GM12878 (cell line): ENCODE data around the gene HAUS7.

ENCODE experiments used
- CTCF ChIP-seq, 3 experiments: IDR thresholded peaks in 2 of 3; conservative IDR thresholded peaks in 1 of 3; 2 replicates each; pipeline ENCODE4 v1.5.1; 2011; ENCODE audit warnings: low read depth in 3 of 3, low read length in 3 of 3, mild to moderate bottlenecking in 3 of 3, control low read depth in 2 of 3, moderate library complexity in 2 of 3, inconsistent platforms in 1 of 3, mixed read lengths in 1 of 3; ENCODE audit not compliant: control insufficient read depth in 2 of 3, insufficient read depth in 1 of 3; ENCODE audit errors: extremely low read depth in 1 of 3
- ELK1 ChIP-seq: IDR thresholded peaks from 2 replicates; pipeline ENCODE4 v1.6.1; 2012; ENCODE audit warnings: low read depth, low read length, improper control_type of control experiment
- EP300 ChIP-seq, 2 experiments: fragments of 150-350 bp in 1 of 2; IDR thresholded peaks; 2 replicates each; pipeline ENCODE4 v1.6.1; 2011 to 2012; ENCODE audit warnings: low read depth in 2 of 2, low read length in 2 of 2, borderline replicate concordance in 1 of 2, improper control_type of control experiment in 1 of 2, inconsistent platforms in 1 of 2; ENCODE audit not compliant: control insufficient read depth in 1 of 2
- EZH2 ChIP-seq: IDR thresholded peaks from 2 replicates; pipeline ENCODE4 v1.6.1; 2012; ENCODE audit warnings: low read depth, mild to moderate bottlenecking, control low read depth, inconsistent platforms, low read length, borderline replicate concordance; ENCODE audit not compliant: control insufficient read depth
- GABPA ChIP-seq: IDR thresholded peaks from 2 replicates; pipeline ENCODE4 v1.6.1; 2014; ENCODE audit warnings: antibody characterized with exemption, low read depth, mild to moderate bottlenecking, inconsistent platforms
- POLR2A ChIP-seq: IDR thresholded peaks from 2 replicates; pipeline ENCODE4 v1.6.1; 2011; ENCODE audit warnings: low read depth, mild to moderate bottlenecking, low read length
- RAD51 ChIP-seq: fragments of 450-650 bp; IDR thresholded peaks from 2 replicates; pipeline ENCODE4 v1.6.1; 2016; ENCODE audit warnings: moderate library complexity, mild to moderate bottlenecking, inconsistent platforms
- RELA ChIP-seq: fragments of 450-650 bp; IDR thresholded peaks from 2 replicates; pipeline ENCODE4 v1.8.0; 2014; ENCODE audit warnings: borderline replicate concordance; ENCODE audit not compliant: partially characterized antibody
- REST ChIP-seq: IDR thresholded peaks from 2 replicates; pipeline ENCODE4 v1.6.1; 2012; ENCODE audit warnings: mild to moderate bottlenecking, low read depth, low read length
- SP1 ChIP-seq: IDR thresholded peaks from one replicate; pipeline ENCODE4 v1.6.1; 2011; ENCODE audit warnings: low read depth, low read length
- TBL1XR1 ChIP-seq: IDR thresholded peaks from 2 replicates; pipeline ENCODE4 v1.6.1; 2012; ENCODE audit warnings: low read depth, low read length, improper control_type of control experiment
- USF1 ChIP-seq: IDR thresholded peaks from 2 replicates; pipeline ENCODE4 v1.6.1; 2011; ENCODE audit warnings: borderline replicate concordance, low read depth, mild to moderate bottlenecking, moderate library complexity, mixed read lengths, low read length; ENCODE audit not compliant: insufficient read depth; ENCODE audit errors: extremely low read length
- ZZZ3 ChIP-seq: IDR thresholded peaks from 2 replicates; pipeline ENCODE4 v1.6.1; 2011; ENCODE audit warnings: low read depth; ENCODE audit not compliant: control insufficient read depth, insufficient read length

DNA sequence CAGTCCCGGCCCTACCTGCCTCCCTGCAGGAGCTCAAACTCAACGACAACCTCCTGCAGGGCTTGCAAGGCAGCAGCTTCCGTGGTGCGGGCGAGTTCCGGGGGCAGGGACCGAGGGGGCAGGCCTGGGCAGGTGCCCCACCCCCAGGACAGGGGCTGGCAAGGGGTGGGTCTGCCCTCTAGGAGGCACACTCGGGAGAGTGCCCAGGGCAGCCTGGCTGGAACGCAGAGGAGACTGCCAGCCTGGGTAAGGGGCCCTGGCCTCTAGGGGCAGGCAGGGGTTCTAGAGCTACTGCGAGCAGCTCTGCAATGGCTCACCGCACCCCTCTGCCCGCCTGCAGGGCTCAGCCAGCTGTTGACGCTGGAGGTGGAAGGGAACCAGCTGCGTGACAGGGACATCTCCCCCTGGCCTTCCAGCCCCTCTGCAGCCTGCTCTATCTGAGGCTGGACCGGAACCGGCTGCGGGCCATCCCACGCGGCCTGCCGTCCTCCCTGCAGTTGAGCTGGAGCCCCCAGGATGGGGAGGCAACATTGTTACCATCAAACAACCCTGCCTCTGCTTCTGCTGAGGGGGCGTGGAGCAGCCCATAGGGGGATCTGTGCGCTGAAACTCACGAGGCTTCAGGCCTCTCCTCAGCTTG is 12.1 kb upstream of the HAUS7 start:
- no peak for TF ChIP-seq CTCF (IDR thresholded peaks at IDR 0.05 in 2 of 3, conservative IDR thresholded peaks at IDR 0.05 in 1 of 3; ENCODE audit: control insufficient read depth in 2 of 3, extremely low read depth in 1 of 3, insufficient read depth in 1 of 3, low read depth in 3 of 3, low read length in 3 of 3)
- TF ChIP-seq RELA: no peak
- TF ChIP-seq ZZZ3: no peak
- TF ChIP-seq USF1: no peak
- no peak for TF ChIP-seq POLR2A
- TF ChIP-seq GABPA: no peak
- TF ChIP-seq EZH2: no peak
- no peak for TF ChIP-seq EP300 (IDR thresholded peaks at IDR 0.05; ENCODE audit: borderline replicate concordance in 1 of 2, control insufficient read depth in 1 of 2, low read depth in 2 of 2, low read length in 2 of 2)
- no peak for TF ChIP-seq ELK1
- no peak for TF ChIP-seq TBL1XR1
- no peak for TF ChIP-seq REST
- TF ChIP-seq SP1: no peak
- no peak for TF ChIP-seq RAD51
